EL (cell line): ENCODE data around the gene GAL3ST3.
"Not testable (repeated sequence)": the region's sequence is repeated elsewhere in the genome, so short reads cannot be mapped to it uniquely, and the experiment has no call there.

Experiments
- DNase-seq: peaks from one replicate; pipeline ENCODE4 v3.0.0-alpha.2; 2016

The GAL3ST3 gene, protein sequence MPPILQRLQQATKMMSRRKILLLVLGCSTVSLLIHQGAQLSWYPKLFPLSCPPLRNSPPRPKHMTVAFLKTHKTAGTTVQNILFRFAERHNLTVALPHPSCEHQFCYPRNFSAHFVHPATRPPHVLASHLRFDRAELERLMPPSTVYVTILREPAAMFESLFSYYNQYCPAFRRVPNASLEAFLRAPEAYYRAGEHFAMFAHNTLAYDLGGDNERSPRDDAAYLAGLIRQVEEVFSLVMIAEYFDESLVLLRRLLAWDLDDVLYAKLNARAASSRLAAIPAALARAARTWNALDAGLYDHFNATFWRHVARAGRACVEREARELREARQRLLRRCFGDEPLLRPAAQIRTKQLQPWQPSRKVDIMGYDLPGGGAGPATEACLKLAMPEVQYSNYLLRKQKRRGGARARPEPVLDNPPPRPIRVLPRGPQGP

DNA sequence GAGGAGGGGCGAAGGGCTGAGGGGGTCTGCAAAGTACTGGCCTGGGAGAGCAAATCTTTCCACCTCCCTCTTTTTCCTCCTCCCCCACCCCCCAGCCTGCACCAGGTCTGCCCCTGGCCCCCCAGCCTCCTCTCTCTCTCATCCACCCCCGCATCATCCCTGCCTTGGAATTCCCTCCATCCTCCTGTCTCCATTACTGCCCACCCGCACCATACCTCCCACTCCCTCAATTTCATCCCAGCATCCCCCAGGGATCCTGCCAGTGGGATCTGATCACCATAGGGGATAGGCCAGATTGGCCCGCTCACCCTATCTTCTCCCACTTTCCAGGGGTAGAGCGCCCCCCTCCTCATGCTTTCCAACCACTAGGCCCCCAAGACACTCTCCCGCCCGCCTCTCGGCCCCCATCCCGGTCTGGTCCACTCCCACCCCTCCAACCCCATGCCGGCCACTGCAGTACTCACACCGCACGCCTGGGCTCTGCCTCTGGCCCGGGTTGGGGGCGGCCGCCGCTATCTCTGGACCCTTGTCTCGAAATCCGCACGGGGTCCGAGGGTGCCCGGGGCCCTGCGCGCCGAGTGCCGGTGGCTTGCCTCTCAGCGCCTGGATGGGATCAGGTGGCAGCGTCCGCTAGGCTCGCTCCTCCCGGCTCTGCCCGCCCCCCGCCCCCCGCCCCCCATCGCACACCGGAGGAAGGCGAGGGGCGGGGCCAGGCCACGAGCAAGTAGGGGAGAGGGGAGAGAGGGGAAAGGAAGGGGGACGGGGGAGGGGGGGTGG is at the start of gene GAL3ST3:
Gene GAL3ST3 (minus strand): TSS at position 615 of the 777 bp plus-strand sequence. CDS start 3,746 bp downstream, outside the sequence.
- no peak for DNase-seq

DNA sequence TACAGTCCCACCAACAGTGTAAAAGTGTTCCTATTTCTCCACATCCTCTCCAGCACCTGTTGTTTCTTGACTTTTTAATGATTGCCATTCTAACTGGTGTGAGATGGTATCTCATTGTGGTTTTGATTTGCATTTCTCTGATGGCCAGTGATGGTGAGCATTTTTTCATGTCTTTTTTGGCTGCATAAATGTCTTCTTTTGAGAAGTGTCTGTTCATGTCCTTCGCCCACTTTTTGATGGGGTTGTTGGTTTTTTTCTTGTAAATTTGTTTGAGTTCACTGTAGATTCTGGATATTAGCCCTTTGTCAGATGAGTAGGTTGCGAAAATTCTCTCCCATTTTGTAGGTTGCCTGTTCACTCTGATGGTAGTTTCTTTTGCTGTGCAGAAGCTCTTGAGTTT is 43.2 kb upstream of the GAL3ST3 start:
- not testable (repeated sequence) for DNase-seq

DNA sequence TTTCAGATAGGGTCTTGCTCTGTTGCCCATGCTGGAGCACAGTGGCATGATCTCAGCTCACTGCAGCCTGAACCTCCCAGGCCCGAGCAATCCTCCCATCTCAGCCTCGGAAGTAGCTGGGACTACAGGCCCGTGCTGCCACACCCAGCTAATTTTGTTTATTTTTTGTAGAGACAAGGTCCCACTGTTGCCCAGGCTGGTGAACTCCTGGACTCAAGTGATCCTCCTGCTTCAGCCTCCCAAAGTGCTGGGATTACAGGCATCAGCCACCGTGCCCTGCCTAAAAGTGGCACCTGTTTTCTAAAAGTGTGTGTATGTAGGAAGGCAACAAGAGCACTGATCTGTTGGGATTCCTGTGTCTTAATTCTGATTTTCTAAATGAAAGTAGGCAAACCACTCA is 41.3 kb upstream of the GAL3ST3 start:
- DNase-seq, result no peak

DNA sequence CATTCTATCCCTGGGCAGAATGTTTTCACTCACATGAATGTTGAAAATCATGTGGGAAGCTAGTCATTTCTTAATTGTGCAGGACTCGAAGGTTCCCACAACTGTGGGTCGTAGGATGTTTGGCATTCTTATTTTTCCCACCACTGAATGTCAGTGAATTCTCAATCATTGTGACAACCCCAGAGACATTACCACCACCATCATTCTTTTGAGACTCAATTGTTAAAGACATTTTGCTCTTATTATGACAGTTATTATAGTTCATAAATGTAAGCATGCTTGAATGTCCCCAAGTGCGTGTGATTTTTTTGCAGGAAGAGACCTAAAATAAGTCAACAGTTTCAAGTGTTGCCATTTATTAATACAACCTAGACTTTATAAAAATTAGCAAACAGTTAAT is 40.1 kb upstream of the GAL3ST3 start:
- no peak for DNase-seq

DNA sequence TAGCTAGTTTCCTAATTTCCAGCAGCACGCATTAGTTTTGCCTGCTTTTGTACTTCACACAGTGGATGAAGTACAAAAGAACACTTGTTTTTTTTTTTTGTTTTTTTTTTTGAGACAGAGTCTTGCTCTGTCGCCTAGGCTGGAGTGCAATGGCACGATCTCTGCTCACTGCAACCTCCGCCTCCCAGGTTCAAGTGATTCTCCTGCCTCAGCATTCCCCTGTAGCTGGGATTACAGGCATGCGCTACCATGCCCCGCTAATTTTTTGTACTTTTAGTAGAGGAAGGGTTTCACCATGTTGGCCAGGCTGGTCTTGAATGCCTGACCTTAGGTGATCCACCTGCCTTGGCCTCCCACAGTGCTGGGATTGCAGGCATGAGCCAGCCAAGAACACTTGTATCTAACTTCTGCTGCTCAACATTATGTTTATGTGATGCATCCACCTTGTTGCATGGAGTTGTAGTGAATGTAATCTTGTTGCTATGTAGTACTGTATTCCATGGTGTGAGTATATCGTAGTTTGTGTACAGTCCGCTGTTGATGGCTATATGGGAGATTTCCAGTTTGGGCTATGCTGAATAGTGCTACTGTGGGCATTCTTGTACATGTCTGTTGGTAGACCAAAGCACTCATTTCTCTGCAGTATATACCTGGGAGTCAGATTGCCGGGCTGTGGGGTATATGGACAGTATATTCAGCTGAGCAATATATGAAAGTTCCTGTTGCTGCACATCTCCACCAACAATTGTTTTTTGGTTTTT is 38.4 kb upstream of the GAL3ST3 start:
- DNase-seq, result no peak

DNA sequence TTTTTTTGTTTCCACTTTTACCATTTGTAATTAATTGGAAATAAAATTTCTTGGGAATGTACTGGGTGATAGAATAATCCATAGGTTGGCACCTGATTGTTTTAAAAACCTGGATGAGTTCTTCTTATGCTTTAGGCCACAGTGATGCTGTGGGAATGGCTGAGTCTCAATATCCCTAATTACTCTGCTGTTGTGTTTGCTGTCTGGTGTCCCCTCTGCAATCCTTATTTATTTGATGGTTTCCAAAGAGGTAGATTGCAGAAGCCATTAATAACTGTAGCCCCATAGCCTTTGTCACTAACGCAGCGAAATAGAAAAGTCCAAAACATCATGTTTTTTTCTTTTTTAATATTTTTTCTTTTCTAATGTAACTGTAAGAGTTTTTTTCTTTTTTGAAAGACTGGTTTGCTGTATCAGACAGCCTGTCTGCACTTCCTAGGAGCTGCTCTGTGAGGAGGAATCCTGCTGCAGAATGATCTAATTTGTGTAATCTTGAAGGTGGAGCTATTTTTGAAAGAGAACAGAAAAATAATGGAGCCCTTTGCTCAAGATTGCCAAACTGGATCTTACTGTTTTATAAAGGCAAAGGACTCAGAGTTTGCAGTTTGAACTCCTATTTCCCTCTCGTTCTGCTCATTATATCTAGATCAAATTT is 36.0 kb upstream of the GAL3ST3 start:
- DNase-seq, result no peak

DNA sequence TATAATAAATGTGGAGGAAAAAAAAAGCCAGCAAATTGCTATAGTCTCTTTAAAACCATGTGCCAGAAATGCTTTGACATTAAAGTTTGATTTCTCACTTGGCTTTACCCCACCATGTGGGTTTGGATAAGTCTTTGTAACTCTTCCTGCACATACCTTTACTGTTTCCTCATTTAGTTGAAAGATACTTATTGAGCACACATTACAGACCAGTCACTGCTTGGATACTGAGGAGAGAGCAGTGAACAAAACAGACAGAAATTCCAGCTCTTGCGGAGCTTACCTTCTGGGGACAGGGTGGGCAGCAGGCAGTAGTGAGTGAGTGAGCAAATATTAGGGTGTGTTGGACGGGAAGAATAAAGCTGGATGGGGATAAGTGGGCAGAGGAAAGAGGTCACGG is 34.8 kb upstream of the GAL3ST3 start:
- DNase-seq, result no peak

DNA sequence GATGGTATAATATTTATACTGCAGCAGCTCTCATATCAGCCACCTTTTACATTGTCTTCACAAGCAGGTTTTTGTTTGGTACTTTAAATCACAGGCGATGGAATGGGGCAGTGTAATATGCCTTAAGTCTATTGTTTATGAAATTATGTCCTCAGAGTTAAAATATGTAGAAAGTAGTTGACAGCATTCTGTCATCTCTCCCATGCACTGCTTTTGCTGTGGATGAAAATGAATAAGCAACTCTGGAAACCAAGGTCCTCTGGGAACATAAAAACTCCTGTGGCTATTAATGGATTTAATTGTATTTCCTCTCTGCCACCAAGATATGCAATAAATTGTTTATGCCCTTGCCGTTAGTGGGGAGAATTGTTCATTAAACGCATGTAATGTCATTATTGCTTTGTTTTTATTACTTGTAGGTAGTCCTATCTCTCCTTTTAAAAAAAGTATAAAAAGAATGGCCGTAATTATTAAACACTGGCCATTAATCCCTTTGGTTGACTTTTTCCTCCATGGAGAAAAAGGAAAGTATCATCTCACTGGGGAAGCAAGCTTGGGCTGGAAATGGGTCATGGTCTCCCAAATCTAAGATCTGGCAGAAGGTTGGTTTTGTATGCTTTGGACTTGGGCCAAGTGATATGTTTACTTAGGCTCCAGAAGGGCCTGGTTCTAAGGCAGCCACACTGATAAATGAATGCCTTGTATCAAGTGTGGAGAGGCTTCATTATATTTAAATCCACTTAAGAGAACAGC is 34.2 kb upstream of the GAL3ST3 start:
- DNase-seq, result peak; percentile 45

DNA sequence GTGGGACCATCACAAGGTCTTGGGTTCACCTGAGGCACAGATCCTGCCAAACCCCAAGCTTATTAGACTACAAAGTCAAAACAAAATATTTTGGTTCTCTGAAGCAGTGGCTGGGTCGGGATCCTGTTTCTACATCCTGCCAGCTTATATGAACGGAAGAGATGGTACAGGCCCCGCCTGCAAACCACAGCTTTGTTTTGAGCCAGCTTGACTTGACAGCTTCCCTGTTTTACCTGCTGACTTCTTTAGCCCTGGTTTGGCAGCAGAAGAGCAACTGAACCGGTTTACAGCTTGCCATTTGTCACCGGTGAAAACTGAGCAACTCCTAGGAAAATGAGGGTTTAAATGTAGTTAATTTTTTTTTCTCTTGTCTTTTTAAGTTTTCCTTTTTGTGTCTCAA is 32.5 kb upstream of the GAL3ST3 start:
- peak; percentile 27 for DNase-seq

DNA sequence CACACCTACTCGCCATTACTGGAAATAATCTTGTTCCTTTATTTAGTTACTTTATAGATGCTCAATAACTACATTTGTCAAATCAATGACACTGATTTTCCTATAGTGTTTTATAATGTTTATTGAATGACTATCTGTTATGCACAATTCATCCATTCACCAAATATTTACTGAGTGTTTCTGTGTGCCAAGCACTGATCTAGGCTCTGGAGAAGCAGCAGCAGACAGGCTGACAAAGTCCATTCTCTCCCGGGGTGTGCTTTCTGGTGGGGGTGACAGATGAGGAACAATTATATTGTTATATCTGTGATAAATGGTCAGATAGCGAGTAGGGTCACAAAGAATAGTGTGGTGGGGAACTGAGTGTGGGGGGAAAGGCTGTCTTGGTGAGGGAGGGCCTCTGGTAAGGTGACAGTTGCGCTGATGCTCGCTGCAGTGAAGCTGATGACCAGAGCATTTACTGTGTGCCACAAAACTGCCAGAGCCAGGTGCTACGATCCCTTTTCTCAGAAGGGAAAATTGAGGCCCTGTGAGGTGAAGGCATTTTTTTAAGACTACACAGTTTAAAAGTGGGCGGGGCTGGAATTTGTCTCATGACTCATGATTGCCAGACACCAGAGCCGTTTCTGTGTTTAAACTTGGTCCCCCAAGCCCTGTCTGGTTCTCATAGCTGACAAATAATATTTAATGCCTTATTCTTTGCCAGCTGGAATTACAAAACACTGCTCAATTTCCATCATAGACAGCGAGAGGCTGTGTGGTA is 31.3 kb upstream of the GAL3ST3 start:
- peak; percentile 85 for DNase-seq

DNA sequence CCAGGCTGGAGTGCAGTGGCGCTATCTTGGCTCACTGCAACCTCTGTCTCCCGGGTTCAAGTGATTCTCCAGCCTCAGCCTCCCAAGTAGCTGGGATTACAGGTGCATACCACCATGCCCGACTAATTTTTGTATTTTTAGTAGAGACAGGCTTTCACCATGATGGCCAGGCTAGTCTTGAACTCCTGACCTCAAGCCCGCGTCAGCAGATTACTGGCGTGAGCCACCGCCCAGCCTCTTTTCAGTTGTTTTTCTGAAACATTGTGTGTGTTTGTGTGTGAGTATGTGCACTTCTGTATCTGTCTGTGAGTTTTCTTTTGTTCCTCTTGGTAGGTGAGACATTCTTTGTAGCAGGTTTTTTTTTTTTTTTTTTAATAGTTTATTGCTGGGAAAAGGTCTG is 30.0 kb upstream of the GAL3ST3 start:
- not testable (repeated sequence) for DNase-seq

DNA sequence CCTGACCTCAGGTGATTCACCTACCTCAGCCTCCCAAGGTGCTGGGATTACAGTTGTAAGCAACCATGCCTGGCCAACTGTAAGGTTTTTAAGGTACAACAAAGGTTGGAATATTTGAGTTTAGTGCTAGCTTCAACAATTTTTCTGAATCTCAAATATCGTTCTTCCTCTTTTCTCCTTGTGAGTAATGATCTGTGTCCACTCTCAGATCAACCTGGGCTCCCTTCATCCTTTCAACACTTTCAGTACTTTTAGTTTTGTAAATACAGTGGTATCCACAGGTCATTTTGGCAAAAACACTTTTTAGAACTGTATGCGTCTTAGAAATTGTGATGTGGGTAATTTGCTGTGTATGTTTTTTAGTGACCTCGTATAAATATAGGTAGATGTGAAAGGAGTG is 29.0 kb upstream of the GAL3ST3 start:
- DNase-seq, result no peak

DNA sequence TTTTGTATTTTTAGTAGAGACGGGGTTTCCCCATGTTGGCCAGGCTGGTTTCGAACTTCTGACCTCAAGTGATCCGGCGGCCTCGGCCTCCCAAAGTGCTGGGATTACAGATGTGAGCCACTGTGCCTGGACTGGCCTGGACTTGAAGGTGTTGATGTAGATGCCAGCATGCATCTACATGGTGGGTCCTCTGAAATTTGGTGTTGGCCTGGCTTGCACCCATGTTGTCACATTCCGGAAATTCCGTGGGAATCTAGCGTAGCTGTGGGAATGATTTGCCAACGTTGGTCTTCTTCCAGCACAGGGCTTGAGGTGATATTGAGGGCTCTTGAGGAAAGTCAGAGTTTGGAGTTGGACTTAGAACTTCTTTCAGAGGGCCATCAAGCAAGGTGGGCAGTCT is 27.6 kb upstream of the GAL3ST3 start:
- DNase-seq, result peak; percentile 65

DNA sequence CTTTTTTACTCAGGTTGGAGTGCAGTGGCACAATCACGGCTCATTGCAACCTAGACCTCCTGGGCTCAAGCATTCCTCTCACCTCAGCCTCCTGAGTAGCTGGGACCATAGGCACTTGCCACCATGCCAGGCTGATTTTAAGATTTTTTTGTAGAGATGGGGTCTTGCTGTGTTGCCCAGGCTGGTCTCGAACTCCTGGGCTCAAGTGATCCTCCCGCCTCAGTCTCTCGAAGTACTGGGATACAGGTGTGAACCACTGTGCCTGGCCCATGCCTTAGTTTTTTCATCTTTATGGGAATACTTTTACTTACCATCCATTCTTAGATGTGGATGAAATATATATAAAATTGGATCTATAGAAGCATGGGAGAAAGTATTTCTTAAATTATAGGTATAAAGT is 26.3 kb upstream of the GAL3ST3 start:
- no peak for DNase-seq

DNA sequence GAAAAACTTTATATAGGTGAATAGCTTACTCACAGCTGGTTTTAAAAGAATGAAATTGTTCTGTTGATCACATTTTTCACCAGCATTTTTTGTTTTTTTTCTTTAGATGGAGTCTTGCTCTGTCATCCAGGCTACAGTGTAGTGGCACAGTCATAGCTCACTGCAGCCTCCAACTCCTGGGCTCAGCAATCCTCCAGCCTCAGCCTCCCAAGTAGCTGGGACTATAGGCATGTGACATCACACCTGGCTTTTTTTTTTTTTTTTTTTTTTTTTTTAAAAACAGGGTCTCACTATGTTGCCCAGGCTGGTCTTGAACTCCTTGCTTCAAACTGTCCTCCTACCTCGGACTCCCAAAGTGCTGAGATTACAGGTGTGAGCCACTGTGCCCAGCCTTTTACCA is 24.7 kb upstream of the GAL3ST3 start:
- no peak for DNase-seq

DNA sequence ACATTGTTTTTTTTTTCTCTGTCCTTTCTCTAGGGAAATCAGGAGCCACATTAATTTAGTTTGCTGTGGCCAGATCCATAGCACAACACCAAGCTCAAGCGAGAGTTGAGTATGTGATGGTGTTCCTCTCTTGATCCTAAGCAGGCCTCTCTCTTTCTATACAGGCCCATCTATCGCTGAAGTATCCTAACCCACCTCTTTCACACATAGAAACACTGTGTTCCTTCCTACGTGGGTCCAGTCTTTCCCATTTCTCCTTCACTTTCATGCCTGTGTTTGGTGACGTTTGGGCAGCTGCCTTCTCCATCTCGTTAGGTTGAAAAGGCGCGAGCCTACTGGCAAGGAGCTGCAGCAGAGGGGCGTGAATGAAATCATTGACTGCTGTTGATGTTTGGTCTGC is 23.6 kb upstream of the GAL3ST3 start:
- DNase-seq, result no peak

DNA sequence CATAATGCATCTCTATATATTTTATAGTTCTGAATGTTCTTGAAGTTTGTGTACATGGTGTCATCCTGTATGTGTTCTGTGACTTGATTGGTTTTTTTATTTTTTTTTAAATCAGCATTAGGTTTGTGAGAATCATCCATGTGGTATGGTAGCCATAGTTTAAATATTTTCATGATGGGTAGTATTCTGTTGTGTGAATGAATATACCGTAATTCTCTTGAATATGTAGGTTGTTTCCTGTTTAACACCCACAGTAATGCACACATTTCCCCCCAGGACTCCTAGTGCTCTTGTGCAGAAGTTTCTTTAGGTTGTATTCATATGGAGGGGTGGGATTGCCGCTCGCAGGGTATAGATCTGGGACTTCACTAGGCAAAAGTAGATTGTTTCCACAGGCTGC is 23.1 kb upstream of the GAL3ST3 start:
- peak; percentile 44 for DNase-seq

DNA sequence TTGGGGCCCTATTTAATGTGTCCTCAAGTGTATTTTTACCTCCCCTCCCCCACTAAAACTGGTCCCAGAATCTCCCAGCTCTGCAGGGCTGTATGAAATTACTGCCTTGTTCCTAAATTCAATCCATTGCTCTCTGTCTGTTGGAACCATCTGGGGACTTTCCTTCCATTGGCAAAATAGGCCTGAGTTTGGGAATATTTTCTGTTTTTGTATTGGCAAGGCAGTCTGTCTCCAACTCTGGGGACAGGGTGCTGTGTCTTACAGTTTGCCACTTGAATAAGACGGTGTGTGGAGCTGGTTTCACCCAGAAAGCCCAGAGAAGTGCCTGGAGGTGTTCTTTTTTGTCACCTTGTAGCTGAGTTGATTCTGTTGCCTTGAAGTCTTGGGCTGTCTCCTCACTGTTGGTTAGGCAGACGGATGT is 22.4 kb upstream of the GAL3ST3 start:
- no peak for DNase-seq

DNA sequence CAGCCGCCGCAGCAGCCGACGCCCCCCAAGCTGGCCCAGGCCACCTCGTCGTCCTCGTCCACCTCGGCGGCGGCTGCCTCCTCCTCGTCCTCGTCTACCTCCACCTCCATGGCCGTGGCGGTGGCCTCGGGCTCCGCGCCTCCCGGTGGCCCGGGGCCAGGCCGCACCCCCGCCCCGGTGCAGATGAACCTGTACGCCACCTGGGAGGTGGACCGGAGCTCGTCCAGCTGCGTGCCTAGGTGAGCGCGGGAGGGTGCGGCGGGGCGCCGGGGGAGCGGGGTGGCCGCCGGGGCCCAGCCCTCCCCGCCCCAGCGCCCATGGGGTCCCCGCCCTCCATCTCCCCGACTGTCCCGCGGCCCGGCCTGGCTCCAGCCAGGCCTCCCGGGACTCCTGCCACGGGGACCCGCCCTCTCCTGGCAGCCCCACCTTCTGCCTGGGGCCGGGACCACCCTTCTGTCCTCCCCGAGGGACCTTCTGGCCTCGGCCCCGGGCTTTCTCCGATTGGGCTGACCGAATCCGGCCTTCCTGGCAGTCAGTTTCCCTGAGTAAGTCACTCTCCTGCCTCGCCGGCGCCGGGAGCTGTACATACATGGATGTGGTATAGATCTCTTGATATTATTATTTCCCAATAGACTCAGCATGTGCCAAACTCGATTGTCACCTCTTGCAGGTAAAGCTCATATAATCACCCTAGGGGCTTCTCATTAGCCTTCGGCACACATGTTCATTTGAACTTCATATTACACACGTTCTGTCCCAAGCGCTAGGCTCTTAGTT is 21.8 kb upstream of the GAL3ST3 start:
- DNase-seq, result peak; percentile 55
